GM21576 (cell line): ENCODE results near the gene CLEC18B.
"Not testable (repeated sequence)": the region's sequence is repeated elsewhere in the genome, so short reads cannot be mapped to it uniquely, and the experiment has no call there.

Experiments
- ATAC-seq: cut with Tn5 transposase; IDR thresholded peaks from one replicate; pipeline ENCODE4 v1.9.1; 2021; ENCODE audit warnings: mild to moderate bottlenecking, moderate library complexity; ENCODE audit not compliant: unreplicated experiment

Gene CLEC18B

DNA sequence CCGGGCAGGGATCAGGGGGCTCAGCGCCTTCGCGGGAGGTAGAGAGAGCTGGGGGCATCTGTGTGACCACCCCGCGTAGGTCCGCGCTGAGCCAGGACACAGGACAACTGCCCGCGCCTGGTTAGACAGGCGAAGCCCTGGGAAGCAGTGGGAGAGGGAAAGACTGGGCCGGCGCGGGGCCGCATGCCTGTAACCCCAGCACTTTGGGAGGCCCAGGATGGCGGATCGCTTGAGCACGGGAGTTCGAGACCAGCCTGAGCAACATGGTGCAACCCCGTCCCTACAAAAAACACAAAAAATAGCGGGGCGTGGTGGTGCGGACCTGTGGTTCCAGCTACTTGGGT is 13.9 kb downstream of the CLEC18B start:
- not testable (repeated sequence) for ATAC-seq

DNA sequence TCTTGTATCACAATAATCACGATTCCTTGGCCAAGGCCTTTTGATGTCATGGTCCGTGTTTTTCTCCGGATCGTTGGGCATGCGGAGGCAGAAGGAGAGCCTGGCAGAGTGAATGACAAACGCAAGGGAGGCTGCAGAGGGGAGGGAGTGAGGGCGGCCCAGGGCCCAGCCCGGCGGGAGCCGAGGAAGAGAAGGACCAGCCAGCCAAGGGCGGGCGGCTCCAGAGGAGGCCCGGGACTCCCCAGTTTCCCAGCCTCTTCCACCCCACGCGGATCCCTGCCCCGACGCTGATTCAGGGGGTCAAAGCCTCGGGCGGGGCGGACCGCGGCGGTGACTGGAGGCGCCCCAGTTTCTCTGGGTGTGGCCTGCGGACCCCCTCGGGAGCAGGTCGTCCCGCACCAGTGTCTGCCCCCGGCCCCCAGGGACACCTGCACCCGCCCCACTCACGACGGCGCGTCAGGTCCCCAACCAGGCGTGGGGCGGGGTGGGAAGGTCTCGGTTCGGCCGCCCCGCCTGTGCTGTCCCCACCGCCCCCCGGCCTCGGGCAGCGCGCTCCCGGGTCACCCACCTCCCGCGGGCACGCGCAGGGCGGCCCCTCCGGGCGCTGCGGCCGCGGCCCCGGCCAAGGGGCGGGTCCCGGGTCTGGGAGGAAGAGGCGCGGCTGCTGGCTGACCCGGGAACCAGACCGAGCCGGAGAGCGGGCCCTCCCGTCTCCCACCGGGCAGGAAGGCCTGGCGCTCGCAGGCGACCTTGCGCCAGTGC is 14.5 kb downstream of the CLEC18B start:
- not testable (repeated sequence) for ATAC-seq

DNA sequence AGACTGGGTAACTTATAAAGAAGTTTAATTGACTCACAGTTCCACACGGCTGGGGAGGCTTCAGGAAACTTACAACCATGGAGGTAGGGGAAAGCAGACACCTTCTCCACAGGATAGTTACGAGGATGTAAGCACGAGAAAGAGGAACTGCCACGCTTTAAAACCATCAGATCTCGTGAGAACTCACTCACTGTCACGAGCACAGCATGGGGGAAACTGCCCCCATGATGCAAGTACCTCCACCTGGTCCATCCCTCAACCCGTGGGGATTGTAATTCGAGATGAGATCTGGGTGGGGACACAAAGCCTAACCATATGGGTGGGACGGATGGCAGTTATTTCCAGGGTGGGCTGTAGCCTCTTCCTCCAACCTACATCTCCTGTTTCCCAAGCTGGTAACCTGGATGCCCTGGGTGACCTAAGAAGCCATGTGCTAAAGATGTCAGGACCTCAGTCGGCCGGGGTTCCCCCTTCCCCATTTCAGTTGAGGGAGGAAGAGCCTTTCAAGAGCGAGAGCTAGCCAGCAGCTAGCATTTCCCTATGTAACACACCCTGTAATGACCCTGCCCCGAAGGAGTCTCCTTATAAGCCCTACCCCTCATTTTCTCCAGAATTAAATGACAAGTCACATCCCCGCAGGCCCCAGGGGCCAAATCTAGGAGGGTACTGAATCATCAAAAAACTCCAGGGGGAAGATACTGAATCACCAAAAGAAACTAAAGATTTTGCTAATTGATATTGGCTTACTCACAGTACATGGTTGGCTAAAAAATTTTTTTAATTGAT is 16.9 kb downstream of the CLEC18B start:
- not testable (repeated sequence) for ATAC-seq

DNA sequence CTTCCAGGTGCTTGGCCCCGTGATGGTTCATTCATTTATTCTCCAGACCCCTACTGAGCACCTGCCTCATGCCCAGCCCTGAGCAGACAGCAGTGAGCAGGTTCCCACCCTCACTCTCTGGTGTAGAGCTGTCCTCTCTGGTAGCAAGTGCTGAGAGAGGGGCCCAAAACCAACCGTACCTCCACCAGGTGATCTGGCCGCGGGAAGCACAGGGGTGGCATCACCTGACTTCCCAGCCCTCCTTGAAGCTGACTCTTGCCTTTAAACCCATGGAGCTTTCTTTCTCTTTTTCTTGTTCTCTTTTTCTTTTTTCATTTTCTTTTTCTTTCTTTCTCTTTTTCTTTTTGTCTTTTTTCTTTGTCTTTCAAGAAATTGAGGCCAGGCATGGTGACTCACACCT is 21.0 kb downstream of the CLEC18B start:
- not testable (repeated sequence) for ATAC-seq

DNA sequence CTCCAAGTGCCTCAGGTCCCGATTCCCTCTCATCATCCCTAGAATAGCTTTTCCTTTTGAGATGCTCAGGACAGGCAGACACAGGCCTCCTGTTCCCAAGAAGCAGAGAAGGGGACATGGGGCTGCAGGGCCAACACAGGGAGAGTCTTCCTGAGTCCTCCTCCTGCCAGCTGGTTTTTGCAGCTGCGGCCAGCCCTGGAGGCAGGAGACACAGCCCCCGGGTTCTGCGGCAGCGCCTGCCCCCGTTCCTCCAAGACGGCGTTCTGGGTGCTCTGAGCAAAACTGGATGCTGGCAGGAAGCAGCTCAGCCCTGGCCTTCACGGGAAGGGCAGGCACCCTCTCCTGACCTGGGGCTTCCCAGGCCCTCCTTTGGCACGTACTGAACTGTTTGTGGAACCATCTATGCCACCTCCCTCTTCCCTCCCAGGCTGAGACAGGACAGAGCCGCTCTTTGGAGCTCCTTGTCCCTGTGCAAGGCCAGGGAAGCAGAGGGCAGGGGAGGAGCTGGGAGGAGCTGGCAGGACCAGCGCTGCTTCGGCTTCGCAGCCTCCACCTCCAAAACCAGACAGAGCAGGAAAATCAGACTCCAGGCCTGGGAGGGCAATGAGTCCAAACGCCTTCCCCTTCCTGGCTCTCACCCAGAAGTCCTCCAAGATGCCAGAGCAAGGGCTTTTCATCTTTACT is 22.9 kb downstream of the CLEC18B start:
- not testable (repeated sequence) for ATAC-seq

DNA sequence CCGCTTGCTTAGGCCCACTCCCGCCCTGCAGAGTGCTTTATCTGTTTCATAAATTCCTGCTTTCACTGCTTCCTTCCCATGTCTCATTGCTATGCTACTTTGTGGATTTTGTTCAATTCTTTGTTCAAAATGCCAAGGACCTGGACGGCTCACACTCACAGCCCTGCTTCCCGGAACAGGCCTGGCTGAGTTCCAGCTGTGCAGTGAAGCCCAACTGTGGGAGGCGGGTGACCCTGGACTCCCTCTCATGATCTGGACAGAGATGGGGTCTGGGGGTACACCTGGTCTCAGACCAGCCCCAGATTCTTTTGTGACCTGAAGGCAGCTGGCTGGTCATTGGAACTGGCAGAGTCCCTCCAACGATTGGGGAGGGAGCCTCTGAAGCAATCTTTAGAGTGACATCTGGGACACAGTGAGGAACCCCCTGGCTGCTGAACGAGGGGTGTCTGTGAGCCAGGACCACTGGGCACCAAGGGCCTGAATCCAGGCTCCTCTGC is 24.7 kb downstream of the CLEC18B start:
- ATAC-seq: not testable (repeated sequence)

DNA sequence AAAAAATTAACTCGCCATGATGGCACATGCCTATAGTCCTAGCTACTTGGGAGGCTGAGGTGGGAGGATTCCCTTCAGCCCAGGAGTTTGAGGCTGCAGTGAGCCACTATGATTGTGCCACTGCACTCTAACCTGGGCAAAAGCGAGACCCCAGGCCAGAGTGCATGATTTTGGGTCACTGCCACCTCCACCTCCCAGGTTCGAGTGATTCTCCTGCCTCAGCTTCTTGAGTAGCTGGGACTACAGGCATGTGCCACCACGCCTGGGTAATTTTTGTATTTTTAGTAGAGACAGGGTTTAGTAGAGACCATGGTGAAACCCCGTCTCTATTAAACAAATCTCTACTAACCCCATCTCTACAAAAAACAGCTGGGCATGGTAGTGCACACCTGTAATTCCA is 26.7 kb downstream of the CLEC18B start:
- ATAC-seq: not testable (repeated sequence)

DNA sequence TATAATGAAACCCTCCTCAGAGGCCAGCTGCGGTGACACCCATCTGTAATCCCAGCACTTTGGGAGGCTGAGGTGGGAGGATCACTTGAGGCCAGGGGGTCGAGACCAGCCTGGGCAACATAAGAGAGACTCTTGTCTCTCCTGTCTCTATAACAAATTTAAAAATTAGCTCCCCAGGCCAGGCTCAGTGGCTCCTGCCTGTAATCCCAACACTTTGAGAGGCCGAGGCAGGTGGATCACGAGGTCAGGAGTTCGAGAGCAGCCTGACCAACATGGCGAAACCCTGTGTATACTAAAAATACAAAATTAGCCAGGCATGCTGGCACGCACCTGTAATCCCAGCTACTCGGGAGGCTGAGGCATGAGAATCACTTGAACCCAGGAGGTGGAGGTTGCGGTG is 27.1 kb downstream of the CLEC18B start:
- ATAC-seq: not testable (repeated sequence)

DNA sequence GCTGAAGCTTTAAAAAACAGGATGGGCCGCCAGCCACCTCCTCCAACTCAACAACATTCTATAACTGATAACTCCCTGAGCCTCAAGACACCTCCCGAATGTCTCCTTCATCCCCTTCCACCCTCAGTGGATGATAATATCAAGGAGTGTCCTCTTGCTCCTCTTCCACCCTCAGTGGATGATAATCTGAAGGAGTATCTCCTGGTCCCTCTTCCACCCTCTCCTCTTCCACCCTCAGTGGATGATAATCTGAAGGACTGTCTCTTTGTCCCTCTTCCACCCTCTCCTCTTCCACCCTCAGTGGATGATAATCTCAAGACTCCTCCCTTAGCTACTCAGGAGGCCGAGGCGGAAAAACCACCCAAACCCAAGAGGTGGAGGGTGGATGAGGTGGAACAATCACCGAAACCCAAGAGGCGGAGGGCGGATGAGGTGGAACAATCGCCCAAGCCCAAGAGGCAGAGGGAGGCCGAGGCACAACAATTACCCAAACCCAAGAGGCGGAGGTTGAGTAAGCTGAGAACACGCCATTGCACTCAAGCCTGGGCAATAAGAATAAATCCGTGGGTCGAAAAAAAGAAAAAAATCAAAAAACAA is 29.7 kb downstream of the CLEC18B start:
- ATAC-seq: not testable (repeated sequence)

DNA sequence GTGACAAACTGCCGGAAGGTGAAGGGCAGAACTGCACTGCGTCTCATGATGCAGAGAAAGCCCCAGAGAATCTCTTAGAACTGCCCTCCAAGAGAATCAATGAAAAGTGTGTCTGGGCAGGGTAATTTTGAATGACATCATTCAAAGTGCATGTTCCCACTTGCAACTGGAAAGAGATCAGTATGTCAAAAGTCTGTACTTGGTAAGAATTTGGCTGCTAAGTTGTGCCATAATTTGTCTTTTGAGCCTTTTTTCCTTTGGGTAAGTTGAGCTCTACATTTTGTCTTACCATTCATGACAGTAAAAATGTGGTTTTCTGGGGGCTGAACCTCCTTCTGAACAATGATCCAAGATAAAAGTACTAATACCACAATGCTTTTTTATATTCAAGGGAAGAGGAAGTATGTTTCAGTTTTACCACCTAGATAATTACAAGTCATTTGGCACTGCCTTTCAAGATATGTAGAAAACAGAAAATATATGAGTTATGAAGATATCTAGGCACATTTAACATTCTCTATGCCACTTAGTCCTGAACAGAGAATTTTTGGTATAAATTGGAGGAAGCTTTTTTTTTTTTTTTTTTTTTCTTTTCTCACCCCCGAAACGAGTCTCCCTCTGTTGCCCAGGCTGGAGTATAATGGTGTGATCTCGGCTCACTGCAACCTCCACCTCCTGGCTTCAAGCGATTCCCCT is 38.8 kb downstream of the CLEC18B start:
- ATAC-seq: not testable (repeated sequence)

DNA sequence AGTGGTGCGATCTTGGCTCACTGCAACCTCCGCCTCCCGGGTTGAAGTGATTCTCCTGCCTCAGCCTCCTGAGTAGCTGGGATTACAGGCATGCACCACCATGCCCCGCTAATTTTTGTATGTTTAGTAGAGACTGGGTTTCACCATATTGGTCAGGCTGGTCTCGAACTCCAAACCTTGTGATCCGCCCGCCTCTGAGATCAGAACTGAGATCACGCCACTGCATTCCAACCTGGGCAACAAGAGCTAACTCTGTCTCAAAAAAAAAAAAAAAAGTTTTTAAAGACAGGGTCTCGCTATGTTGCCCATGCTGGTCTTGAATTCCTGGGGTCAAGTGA is 47.5 kb downstream of the CLEC18B start:
- ATAC-seq: not testable (repeated sequence)

DNA sequence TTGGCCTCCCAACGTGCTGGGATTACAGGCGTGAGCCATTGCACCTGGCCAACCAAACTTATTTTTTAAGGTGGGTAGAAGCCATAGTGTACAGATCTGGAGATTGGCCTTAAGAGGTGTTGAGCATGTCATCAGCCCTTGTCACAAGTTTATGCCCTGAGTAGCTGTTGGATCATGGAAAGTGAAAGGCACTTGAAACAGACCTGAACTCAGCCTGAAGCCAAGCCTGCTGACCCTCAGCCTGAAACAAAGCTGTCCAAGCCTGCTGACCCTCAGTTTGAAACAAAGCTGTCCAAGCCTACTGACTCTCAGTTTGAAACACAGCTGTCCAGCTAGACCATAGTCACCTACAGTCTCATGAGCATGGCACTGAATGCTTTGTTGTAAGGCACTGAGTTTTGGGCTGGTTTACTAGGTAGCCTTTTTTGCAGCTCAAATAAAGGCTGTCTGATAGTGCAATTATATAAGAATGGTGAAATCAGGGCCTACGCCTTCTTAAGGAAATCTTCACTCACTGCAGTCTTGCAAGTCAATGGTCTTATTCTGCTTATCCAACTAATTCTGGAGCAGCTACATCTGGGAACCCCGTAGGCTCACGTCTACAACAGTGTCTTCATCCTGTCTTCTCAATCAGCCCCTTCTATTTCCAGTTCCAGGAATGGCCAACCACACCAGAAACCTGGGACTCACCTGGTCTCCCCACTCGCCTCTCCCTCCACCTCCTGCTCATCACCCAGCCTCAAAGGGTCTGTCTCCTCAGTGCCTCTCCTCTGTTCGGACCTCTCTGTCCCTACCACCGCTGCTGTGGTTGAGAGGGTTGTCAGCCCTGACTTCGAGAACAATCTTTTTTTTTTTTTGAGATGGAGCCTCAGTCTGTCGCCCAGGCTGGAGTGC is 48.1 kb downstream of the CLEC18B start:
- no peak for ATAC-seq

DNA sequence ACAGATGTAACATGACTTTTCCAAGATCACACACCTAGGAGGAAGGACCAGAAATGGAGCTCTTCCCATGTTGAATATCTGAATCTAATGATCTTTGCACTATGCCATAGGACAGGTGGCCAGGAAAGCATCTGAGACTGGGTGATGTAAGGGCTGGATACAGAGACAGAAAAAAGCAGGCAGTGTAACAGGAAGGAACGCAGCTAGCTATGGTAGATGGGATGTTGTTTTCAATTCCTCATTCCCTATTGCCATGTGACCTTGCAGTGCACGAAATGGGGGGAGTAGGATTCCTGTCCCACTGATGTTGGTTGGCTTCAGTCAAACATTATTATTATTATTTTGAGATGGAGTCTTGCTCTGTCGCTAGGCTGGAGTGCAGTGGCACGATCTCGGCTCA is 48.9 kb downstream of the CLEC18B start:
- ATAC-seq: no peak

DNA sequence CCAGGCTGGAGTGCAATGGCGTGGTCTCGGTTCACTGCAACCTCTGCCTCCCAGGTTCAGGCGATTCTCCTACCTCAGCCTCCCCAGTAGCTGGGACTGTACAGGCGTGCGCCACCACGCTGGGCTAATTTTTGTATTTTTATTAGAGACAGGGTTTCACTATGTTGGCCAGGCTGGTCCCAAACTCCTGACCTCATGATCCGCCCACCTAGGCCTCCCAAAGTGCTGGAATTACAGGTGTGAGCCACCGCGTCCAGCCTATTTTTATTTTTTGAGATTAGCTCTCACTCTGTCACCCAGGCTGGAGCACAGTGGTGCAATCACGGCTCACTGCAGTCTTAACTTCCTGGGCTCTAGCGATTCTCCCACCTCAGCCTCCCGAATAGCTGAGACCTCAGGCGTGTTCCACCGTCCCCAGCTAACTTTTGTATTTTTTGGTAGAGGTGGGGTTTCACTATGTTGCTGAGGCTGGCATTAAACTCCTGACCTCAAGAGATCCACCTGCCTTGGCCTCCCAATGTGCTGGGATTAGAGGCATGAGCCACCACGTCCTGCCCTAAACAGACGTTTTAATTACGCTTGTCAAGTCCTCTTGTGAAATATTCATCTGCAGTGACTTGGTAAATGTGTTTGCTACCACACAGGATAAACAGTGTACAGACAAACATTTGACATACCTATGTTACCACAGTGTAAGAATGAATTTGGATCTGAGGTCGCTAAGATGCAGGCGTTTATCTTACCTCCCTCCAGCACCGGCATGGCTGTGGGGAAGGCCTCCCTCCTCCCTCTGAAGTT is 50.7 kb downstream of the CLEC18B start:
- not testable (repeated sequence) for ATAC-seq

DNA sequence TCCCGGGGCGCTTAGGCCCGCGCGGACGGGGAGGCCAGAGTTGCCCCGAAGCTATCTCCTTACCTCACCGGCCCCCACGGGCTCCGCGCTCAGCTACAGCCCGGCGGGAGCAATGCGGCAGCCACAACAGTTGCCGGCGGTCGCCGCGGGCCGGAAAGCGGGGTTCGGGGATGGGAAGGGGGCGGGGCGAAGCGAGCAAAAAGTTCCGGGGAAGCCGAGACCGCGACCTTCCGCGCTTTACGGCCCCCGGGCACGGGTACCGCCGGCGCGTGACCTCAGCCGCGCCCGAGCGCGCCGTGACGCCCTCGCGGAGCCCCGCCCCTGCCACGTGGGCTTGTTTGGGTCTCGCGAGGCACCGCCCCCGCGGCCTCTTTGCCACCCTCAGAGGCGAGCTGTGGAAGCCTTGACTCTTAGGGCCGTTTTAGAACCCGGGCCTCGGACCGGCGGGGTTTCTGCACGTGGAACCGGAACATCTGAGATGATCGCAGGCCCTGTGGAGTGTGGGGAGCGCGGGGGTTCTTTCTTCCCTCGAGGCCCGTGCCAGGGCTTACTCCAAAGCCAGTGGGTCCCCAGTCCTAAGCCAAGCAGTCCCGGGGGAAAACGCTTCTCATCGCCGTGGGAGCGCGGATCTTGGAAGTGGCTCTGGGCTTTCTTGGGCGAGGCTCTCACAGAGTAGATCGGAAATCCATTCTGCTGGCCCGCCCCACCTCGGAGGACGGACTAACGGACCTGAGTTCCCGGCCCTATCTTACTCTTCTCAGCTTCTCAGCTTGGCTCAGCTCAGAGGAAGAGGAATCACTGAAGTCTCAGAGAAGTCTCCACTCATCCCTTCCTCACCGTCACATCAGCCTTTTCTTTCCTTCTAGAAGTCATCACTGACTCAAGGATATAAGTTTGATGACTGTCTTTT is 53.0 kb downstream of the CLEC18B start:
- ATAC-seq: peak; percentile 93

DNA sequence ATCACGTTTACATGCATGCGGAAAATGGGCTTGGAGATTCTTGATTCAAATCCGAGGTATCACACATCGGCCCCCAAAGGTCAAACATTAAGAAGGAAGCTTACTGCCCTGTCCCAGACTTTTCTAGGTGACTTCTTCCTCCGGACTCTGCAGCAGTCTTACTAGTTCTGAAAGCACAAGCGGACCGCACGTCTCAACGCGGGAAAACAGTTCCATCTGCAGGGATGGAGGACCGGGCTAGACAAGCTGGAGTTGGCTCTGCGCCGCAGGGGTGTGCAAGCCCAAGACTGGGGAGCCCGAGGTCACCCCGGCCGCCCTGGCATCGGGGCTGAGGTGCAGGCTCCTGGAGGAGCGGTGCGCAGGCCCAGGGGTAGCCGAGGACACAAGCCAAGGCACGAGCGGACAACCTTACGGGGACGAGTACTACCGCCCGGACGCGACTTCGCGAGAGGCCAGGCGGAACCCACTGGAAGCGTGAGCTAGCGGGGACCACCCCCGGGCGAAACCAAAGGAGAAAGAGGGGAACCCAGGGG is 53.7 kb downstream of the CLEC18B start:
- peak; percentile 38 for ATAC-seq
